T-helper 1 cell treated with Interleukin-12 subunit alpha and Interleukin-12 subunit beta and Interleukin-4 antibody, amounts not matched to agents 30 ng/mL and 1 ng/mL, for 36 hours (primary cell): ENCODE results near the gene SHH. TPM values are rescaled to one million over a fixed set of nuclear protein-coding genes. Genes with fewer than 3 reads are reported as not detected.

Source experiments
- intact Hi-C: fragments of 100-400 bp; cut with micrococcal nuclease; formaldehyde crosslinking; loops from one replicate; pipeline ENCODE4 v1.15.1; 2024
- total RNA-seq: library from RNA; stranded (reverse); gene quantifications from 2 replicates; pipeline ENCODE4 v1.2.3, GENCODE V29; 2022

SHH gene
- total RNA-seq, 1 donor from 2014 or later = not detected

DNA sequence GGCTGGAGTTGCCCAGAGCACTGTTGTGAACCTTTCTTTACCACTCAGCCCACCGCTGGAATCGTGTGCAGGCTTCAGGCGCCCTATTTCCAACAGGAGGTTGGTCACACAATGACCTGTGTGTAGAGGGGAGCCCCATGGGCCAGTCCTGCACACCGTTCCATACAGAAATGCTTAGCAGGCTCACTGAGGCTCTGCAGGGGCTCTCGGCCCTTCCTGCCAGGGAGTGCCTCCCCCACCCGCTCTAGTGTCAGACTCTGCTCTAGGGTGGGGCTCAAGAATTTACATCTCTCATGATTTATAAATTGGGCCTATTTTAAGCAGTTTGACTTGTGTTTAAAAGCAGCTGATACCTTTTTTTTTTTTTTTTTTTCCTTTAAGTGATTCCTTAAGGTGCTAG, 42.0 kb downstream of the SHH start:
- intact Hi-C loops = no loop called here

DNA sequence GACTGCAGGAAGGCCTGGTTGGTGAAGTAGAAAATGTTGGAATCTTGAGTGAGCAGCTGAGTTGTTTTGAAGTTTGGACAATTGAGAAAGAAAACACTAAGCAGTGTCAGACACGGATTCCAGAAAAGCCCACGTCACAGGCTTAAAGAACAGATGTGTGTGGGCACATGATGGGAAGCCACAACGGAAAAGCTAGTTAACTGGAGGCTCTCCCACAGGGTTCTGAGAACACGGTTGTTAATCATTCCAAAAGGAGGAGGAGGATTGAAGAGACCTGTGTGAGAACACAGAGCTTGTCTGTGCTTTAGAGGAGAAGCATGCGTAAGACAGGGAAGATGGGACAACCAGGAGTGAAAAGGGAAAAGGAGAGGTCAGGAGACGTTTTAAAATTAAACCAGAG, 42.6 kb downstream of the SHH start:
- intact Hi-C loops = no loop called here

GRCh38 chr7:155766966-155767916, 45.0 kb downstream of the SHH start:
- intact Hi-C loops = no loop called here

DNA sequence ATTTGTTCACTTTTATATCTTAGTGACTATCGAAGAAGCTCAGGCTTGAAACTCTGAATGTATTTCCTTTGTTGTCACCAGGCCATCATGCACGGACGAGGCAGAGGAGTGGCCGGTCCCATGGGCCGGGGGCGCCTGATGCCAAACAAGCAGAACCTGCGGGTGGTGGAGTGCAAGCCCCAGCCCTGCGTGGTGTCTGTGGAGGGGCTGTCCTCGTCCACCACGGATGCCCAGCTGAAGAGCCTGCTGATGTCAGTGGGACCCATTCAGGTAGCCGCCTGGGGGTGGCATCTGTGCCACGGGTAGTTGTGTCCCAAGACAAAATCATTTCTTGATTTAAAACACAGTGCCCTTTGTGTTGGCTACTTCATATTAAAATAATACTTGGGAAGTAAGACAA, 45.9 kb downstream of the SHH start:
- intact Hi-C loops = no loop called here

- intact Hi-C loops = loop anchor here (2.0 kb wide), 1 partner anchor 469 kb away; the partner anchor contains the start of gene INSIG1
Measured at GRCh38 chr7:155765458-155765857, 46.8 kb downstream of the SHH start.

- intact Hi-C loops = loop anchor here (1.0 to 2.0 kb wide), 8 partner anchors 8 to 877 kb away; partner anchors contain the start of genes INSIG1 and RBM33
Measured at GRCh38 chr7:155764438-155764793, 47.8 kb downstream of the SHH start.

- intact Hi-C loops = loop anchor here (1.0 to 2.0 kb wide), 8 partner anchors 8 to 877 kb away; partner anchors contain the start of genes INSIG1 and RBM33
Measured at GRCh38 chr7:155763691-155764437, 48.4 kb downstream of the SHH start.

- intact Hi-C loops = no loop called here
Measured at GRCh38 chr7:155763122-155763521, 49.1 kb downstream of the SHH start.

- intact Hi-C loops = no loop called here
Measured at GRCh38 chr7:155762655-155763054, 49.6 kb downstream of the SHH start.

DNA sequence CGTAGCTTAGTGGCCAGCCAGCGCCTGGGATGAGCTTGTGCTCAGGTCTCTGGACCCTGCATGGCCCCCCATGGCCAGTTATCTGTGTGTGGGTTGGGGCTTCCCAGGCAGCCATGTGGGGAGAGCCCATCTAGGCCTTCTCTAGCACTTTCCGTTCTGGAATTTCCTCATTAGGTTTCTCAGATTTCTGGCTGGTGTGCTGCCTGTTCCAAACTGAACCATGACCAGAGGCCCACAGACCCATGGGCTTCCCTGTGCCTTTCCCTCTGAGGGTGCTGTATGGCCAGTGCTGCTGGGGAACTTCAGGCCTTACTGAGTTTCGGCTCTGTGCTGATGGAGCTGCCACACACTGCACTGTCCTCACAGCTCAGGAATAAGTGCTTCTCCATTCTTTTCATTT, 50.2 kb downstream of the SHH start:
- intact Hi-C loops = no loop called here

DNA sequence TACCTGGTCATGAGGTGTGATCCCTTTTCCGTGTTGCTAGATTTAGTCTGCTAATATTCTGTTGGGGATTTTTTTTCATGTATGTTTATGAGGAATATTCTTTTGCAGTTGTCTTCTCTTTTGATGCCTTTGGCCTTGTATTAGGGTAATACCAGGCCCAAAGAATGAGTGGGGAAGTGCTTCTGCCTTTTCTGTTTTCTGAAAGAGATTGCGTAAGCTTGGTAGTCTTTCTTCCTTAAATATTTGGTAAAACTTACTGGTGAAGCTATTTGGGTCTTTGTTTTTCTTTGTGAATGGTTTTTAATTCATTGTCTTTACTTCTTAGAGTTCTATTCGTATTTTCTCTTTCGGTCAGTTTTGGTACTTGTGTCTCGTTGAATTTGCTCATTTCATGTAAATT, 51.1 kb downstream of the SHH start:
- intact Hi-C loops = no loop called here

- intact Hi-C loops = no loop called here
Measured at GRCh38 chr7:155759740-155760430, 52.4 kb downstream of the SHH start.

DNA sequence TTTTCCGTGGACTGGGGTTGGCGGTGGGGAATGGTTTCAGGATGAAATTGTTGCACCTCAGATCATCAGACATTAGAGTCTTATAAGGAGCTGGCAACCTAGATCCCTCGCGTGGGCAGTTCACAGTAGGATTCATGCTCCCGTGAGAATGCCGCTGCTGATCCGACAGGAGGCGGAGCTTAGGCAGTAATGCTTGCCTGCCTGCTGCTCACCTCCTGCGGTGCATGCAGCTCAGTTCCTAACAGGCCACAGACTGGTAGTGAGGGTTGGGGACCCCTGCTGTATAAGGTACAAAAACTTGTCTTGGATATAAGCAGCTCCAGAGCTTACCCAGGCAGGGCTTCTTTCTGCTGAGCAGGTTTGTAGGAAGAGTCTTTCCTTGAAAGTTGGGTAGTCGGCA, 53.9 kb downstream of the SHH start:
- intact Hi-C loops = no loop called here

DNA sequence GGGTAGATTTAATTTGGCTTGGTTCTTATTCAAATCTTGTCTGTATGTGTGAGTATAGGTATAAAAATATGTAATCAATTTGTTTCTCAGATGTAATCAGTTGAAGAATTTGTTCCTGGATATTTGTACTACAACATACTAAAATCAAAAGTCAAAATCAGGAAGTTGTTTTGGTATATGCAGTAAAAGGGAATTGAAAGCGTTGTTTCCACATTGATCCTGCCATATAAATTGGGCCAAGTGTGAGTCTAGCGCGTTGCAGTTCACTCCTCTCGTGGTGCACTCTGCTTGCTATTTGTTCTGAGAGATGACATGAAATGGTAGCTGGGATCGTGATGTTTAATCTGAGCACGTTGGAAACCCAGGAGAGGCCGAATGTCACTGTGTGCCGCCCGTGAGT, 55.9 kb downstream of the SHH start:
- intact Hi-C loops = loop anchor here (1.0 kb wide), 1 partner anchor 8 kb away; no protein-coding TSS in a partner anchor

DNA sequence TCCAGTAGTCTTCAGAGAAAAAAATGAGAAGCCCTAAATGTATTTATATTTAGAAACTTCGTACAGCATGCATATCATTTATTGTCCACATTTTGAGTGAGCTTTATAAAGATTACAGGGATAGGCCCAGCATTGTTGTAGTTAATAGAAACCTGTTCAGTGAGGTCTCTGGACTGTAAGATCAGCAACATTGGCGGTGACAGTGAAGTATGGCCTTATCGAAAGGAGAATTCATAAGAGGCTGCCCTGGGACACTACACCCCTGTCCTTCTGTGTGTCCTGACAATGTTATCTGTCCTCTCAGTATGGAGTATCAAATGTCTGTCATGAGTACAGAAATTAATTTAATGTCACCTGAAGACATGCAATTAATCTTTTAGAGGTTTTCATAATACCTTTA, 57.2 kb downstream of the SHH start:
- intact Hi-C loops = no loop called here

- intact Hi-C loops = no loop called here
Measured at GRCh38 chr7:155754165-155754564, 58.1 kb downstream of the SHH start.

- intact Hi-C loops = no loop called here
Measured at GRCh38 chr7:155753446-155753965, 58.8 kb downstream of the SHH start.

- intact Hi-C loops = no loop called here
Measured at GRCh38 chr7:155752756-155753445, 59.4 kb downstream of the SHH start.

DNA sequence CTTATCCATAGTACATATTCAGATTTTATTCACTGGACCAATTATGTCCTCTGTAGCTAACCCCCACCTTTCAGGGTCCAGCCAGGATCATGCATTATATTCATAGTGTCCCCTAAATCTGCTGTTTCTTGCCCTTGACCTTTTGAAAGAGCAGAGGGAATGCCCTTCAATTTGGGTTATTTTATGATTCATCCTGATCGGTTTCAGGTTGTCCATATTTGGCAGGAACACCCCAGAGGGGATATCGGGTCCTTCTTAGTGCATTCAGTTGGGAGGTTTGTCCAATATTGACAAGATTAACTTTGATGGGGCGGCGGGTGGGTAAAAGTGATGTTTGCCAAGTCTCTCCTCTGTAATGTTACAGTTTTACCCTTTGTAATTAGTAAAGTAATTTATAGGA, 60.9 kb downstream of the SHH start:
- intact Hi-C loops = no loop called here

DNA sequence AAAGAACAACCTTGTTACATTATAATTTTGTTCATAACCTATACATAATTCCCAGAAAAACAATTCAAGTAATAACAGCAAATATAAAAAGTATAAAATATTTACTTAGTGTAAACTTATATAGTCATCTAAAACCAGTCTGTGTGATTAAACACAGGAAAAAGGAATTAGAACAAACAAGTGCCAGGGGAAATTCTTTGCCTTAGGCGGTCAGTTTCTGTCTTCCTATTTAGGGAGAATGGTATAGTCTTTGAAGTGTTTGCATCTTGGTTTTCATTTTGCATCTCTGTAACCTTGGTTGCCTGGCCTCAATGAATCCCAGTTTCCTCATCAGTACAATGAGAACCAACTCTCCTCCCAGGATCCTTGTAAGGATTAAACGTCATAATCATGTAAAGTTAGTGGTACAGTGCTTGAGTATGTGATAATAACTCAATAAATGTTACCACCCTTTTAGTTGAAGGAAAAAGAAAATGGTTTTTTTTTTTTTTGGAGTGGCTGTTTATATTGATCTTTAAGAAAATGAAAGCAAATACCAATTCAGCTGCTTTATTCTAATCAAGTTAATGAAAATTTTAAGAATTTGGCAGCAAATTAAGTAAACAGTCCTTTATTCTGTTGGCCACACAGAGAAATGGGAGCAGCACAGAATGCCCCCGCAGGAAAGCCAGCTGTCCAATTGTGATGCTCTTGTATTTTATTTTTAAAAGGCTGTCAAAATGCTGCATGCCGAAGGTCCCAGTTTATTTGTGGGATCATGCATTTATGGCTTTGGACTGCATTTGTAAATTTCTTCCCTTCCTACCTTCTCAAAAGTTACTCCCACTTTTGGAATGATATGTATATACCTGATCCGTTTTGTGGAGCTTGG, 61.8 kb downstream of the SHH start:
- intact Hi-C loops = no loop called here
